ENCODE data around the gene THSD7A. TPM values are rescaled to one million over a fixed set of nuclear protein-coding genes. Genes with fewer than 3 reads are reported as not detected.
A peak's percentile ranks its signal among the peaks of the same experiment; 100 is the strongest.

Gene THSD7A
- total and polyA plus RNA-seq, 2 experiments from 2014 or later = 4.0 to 8.3 TPM

GRCh38 chr7:11330717-11331116, 501.3 kb downstream of the THSD7A start:
- no peaks in the 10 kb centered on the region for H4K20me1 ChIP-seq (ENCODE audit: insufficient read depth, poor library complexity, severe bottlenecking)
- no peak overlapping the region for H2AFZ ChIP-seq
- H3K4me1 ChIP-seq (ENCODE audit: insufficient read depth) = no peaks in the 10 kb centered on the region
- WGBS (ENCODE audit: low lambda C conversion rate, missing lambda C conversion rate) = 92% methylated on average over 3 of the region's 3 CpGs
- no peak overlapping the region for H3K4me2 ChIP-seq
- no peaks in the 10 kb centered on the region for H3K27me3 ChIP-seq
- H3K9me3 ChIP-seq (ENCODE audit: low read depth) = no peaks in the 10 kb centered on the region
- no peaks in the 10 kb centered on the region for H3K36me3 ChIP-seq (replicated peaks; ENCODE audit: insufficient read depth, low read depth)
- no peak overlapping the region for H3K27ac ChIP-seq
- TF ChIP-seq EZH2 (IDR thresholded peaks at IDR 0.05; ENCODE audit: borderline replicate concordance) (no peak), EZH2phosphoT487 (IDR thresholded peaks at IDR 0.05; ENCODE audit: low read depth, severe bottlenecking, unreplicated experiment) (no peak)
- no peak for DNase-seq (ENCODE audit: low spot score)
- no peaks in the 10 kb centered on the region for H3K9me2 ChIP-seq (replicated peaks; ENCODE audit: insufficient read depth)
- no peaks in the 10 kb centered on the region for H3K79me2 ChIP-seq
- no peak overlapping the region for H3K4me3 ChIP-seq

GRCh38 chr7:11330208-11330607, 501.8 kb downstream of the THSD7A start:
- no peaks in the 10 kb centered on the region for H3K79me2 ChIP-seq
- no peaks in the 10 kb centered on the region for H3K27me3 ChIP-seq
- H3K27ac ChIP-seq = no peak overlapping the region
- no peaks in the 10 kb centered on the region for H3K9me3 ChIP-seq (ENCODE audit: low read depth)
- TF ChIP-seq, protein P1, sequence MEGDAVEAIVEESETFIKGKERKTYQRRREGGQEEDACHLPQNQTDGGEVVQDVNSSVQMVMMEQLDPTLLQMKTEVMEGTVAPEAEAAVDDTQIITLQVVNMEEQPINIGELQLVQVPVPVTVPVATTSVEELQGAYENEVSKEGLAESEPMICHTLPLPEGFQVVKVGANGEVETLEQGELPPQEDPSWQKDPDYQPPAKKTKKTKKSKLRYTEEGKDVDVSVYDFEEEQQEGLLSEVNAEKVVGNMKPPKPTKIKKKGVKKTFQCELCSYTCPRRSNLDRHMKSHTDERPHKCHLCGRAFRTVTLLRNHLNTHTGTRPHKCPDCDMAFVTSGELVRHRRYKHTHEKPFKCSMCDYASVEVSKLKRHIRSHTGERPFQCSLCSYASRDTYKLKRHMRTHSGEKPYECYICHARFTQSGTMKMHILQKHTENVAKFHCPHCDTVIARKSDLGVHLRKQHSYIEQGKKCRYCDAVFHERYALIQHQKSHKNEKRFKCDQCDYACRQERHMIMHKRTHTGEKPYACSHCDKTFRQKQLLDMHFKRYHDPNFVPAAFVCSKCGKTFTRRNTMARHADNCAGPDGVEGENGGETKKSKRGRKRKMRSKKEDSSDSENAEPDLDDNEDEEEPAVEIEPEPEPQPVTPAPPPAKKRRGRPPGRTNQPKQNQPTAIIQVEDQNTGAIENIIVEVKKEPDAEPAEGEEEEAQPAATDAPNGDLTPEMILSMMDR (IDR thresholded peaks at IDR 0.05; ENCODE audit: poor library complexity) = no peak
- TF ChIP-seq EZH2 (IDR thresholded peaks at IDR 0.05; ENCODE audit: borderline replicate concordance) = no peak
- TF ChIP-seq EZH2phosphoT487 (IDR thresholded peaks at IDR 0.05; ENCODE audit: low read depth, severe bottlenecking, unreplicated experiment) = no peak
- H4K20me1 ChIP-seq (ENCODE audit: insufficient read depth, poor library complexity, severe bottlenecking) = no peaks in the 10 kb centered on the region
- H3K4me2 ChIP-seq = no peak overlapping the region
- H3K4me3 ChIP-seq = no peak overlapping the region
- H2AFZ ChIP-seq = no peak overlapping the region
- no peaks in the 10 kb centered on the region for H3K4me1 ChIP-seq (ENCODE audit: insufficient read depth)
- no peaks in the 10 kb centered on the region for H3K9me2 ChIP-seq (replicated peaks; ENCODE audit: insufficient read depth)
- DNase-seq (ENCODE audit: low spot score) = no peak
- no peaks in the 10 kb centered on the region for H3K36me3 ChIP-seq (replicated peaks; ENCODE audit: insufficient read depth, low read depth)
- WGBS (ENCODE audit: low lambda C conversion rate, missing lambda C conversion rate) = 89% methylated on average over 3 of the region's 3 CpGs

- H3K9me2 ChIP-seq (replicated peaks; ENCODE audit: insufficient read depth) = no peaks in the 10 kb centered on the region
- TF ChIP-seq EZH2 (IDR thresholded peaks at IDR 0.05; ENCODE audit: borderline replicate concordance) = no peak
These were observed 502.4 kb downstream of the THSD7A start for GRCh38 chr7:11329626-11330025.

DNA sequence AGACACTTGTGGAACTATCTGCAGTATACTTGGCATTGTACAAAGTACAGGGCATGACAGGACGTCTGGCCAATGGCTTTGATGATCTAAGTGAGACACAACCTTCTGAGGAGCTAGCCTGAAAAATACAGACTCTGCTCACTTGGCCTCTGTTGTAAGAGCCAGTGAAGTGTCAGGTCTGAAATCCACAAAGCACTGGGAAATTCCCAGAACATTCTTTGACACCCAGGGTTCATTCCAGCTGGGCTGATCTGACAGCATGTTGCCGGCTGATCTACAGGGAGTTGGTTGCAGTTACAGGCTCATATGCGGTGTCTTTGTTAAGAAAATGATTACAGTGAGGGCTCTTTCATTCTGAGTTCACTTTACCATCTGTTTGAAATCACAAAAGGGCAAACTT, 503.7 kb downstream of the THSD7A start:
- no peak overlapping the region for H3K27ac ChIP-seq
- peak; percentile 24 for DNase-seq (ENCODE audit: low spot score)
- TF ChIP-seq EZH2phosphoT487 (IDR thresholded peaks at IDR 0.05; ENCODE audit: low read depth, severe bottlenecking, unreplicated experiment) = no peak
- no peak for TF ChIP-seq EZH2 (IDR thresholded peaks at IDR 0.05; ENCODE audit: borderline replicate concordance)
- TF ChIP-seq, protein P1 (IDR thresholded peaks at IDR 0.05; ENCODE audit: poor library complexity) = no peak
- WGBS (ENCODE audit: low lambda C conversion rate, missing lambda C conversion rate) = 24% methylated on average over 3 of the region's 3 CpGs
- H3K36me3 ChIP-seq (replicated peaks; ENCODE audit: insufficient read depth, low read depth) = no peaks in the 10 kb centered on the region
- no peaks in the 10 kb centered on the region for H3K4me1 ChIP-seq (ENCODE audit: insufficient read depth)
- no peaks in the 10 kb centered on the region for H3K79me2 ChIP-seq
- H2AFZ ChIP-seq = no peak overlapping the region
- H3K27me3 ChIP-seq = no peaks in the 10 kb centered on the region
- no peak overlapping the region for H3K4me3 ChIP-seq
- H3K9me2 ChIP-seq (replicated peaks; ENCODE audit: insufficient read depth) = no peaks in the 10 kb centered on the region
- no peaks in the 10 kb centered on the region for H3K9me3 ChIP-seq (ENCODE audit: low read depth)
- no peaks in the 10 kb centered on the region for H4K20me1 ChIP-seq (ENCODE audit: insufficient read depth, poor library complexity, severe bottlenecking)
- no peak overlapping the region for H3K4me2 ChIP-seq

More at GRCh38 chr7:11329626-11330025, 502.4 kb downstream of the THSD7A start:
- Histone ChIP-seq H3K4me3 (no peak overlapping the region), H3K79me2 (no peaks in the 10 kb centered on the region), H4K20me1 (ENCODE audit: insufficient read depth, poor library complexity, severe bottlenecking) (no peaks in the 10 kb centered on the region), H3K36me3 (replicated peaks; ENCODE audit: insufficient read depth, low read depth) (no peaks in the 10 kb centered on the region), H2AFZ (no peak overlapping the region), H3K4me2 (no peak overlapping the region), H3K27ac (no peak overlapping the region), H3K27me3 (no peaks in the 10 kb centered on the region), H3K4me1 (ENCODE audit: insufficient read depth) (no peaks in the 10 kb centered on the region), H3K9me3 (ENCODE audit: low read depth) (no peaks in the 10 kb centered on the region)
- 63% methylated on average over 3 of the region's 3 CpGs for WGBS (ENCODE audit: low lambda C conversion rate, missing lambda C conversion rate)
- no peak for DNase-seq (ENCODE audit: low spot score)

All from hepatocyte (in vitro differentiated cells).